Spinal cord (tissue), 10 donors: ENCODE data around the gene RPGRIP1L. TPM values are rescaled to one million over a fixed set of nuclear protein-coding genes. Genes with fewer than 3 reads are reported as not detected.
A peak's percentile ranks its signal among the peaks of the same experiment; 100 is the strongest.

Source experiments
- DNase-seq, 6 donors: peaks; one replicate each; pipeline versions ENCODE4 v3.0.0 to v3.0.0-alpha.2; 2013 to 2015; ENCODE audit warnings: low spot score in 6 of 6, low read depth in 4 of 6
- H3K27ac ChIP-seq: one replicate; pipeline ENCODE4 v1.5.1; 2013; ENCODE audit warnings: low read depth, low read length, control low read depth
- H3K27me3 ChIP-seq: one replicate; pipeline ENCODE4 v1.6.1; 2013; ENCODE audit warnings: low read length; ENCODE audit not compliant: control insufficient read depth, insufficient read depth
- H3K36me3 ChIP-seq: one replicate; pipeline ENCODE4 v1.6.1; 2013; ENCODE audit warnings: low read length; ENCODE audit not compliant: control insufficient read depth, insufficient read depth
- H3K4me1 ChIP-seq: one replicate; pipeline ENCODE4 v1.6.1; 2013; ENCODE audit warnings: low read length; ENCODE audit not compliant: control insufficient read depth, insufficient read depth
- H3K4me3 ChIP-seq: one replicate; pipeline ENCODE4 v1.5.1; 2013; ENCODE audit warnings: low read depth, low read length, control low read depth
- H3K9me3 ChIP-seq: one replicate; pipeline ENCODE4 v1.6.1; 2013; ENCODE audit warnings: low read length; ENCODE audit not compliant: control insufficient read depth, insufficient read depth
- WGBS: methylation state at CpG from one replicate; pipeline ENCODE4 v1.1.5; 2013; ENCODE audit warnings: missing lambda C conversion rate; ENCODE audit not compliant: insufficient coverage; 5-methylcytosine and 5-hydroxymethylcytosine counted together
- polyA plus RNA-seq, 2 donors: library from polyadenylated mRNA; unstranded; fragments of 120-200 nt; gene quantifications; one replicate each; pipeline ENCODE4 v1.2.1, GENCODE V29; 2013; ENCODE audit not compliant: insufficient read length in 2 of 2
- total RNA-seq, 2 donors: library from RNA; depleted of rRNA in 1 of 2; stranded (reverse); fragments of 120-200 nt in 1 of 2; fragments of >200 nt in 1 of 2; gene quantifications; one replicate each; pipeline versions ENCODE4 v1.2.3 to v1.2.4, GENCODE V29; 2013 to 2014
- donor health status: healthy.

The RPGRIP1L gene
- total and polyA plus RNA-seq, 4 donors: 15.7 to 21.9 (median 18.8) TPM

DNA sequence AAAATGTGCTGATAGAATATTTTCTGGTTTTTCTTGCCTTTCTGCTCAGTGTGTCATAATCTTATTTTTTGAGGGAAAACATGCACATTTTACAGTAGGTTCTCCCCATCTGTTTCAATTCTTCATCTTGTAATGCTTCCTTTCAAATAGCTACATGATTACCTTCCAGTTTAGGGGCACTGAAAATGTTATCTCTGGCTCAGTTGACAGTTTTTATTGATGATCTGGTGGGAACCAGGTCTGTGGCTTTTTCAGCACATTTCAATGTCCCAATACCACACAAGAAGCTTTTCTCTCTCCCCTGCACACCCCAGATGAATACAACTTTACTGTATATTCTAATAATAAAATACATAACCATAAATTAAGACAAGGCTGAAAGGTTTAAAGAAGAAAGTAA is 36.8 kb upstream of the RPGRIP1L start:
- Histone ChIP-seq H3K4me1 (peaks cover 2% of the 10 kb centered on the region), H3K27ac (no peak overlapping the region), H3K27me3 (no peaks in the 10 kb centered on the region), H3K9me3 (no peaks in the 10 kb centered on the region), H3K4me3 (no peak overlapping the region), H3K36me3 (no peaks in the 10 kb centered on the region)
- no peak for DNase-seq

DNA sequence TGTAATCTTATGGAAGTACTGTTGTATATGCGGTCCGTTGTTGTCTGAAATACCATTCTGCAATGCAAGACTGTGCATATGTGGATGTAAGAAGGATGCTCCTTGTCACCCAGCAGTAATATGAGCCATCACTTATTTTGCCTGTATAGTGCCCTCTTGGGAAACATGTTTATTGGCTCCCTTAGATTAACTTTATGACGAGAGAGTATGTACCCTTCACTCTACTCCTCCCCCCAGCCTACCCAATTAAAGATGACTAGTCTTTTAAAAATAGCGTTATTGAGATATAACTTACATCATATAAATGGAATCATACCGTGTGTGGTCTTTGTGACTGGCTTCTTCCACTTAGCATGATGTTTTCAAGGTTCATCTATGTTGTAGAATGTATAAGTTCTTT is 33.9 kb upstream of the RPGRIP1L start:
- Histone ChIP-seq H3K36me3 (no peaks in the 10 kb centered on the region), H3K4me1 (no peaks in the 10 kb centered on the region), H3K9me3 (no peaks in the 10 kb centered on the region), H3K4me3 (no peak overlapping the region), H3K27ac (no peak overlapping the region), H3K27me3 (no peaks in the 10 kb centered on the region)
- WGBS: no CpG with 5 or more reads among the region's 5 CpGs
- peak in 1 of 6 donors; percentile 36 for DNase-seq

DNA sequence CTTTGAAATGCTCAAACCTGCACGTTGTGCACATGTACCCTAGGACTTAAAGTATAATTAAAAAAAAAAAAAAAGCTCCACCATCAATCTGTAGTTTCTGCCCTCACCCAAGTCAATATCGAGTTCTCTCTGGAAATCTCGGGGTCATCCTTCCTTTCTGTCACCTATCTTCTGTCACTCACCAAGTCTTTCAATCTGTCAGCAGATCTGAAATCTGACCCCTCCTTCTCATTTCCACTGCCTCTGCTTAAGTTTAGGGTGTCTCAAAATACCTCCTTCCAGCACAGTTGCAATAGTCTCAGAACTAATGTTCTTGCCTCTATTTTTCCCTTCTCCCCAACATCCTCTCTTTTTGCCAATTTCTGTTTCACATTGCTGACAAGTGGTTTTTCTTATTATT is 32.6 kb upstream of the RPGRIP1L start:
- no peaks in the 10 kb centered on the region for H3K4me1 ChIP-seq
- no peak overlapping the region for H3K27ac ChIP-seq
- DNase-seq: no peak
- no peak overlapping the region for H3K4me3 ChIP-seq
- WGBS: 96% methylated on average over 2 of the region's 3 CpGs
- H3K27me3 ChIP-seq: no peaks in the 10 kb centered on the region
- H3K9me3 ChIP-seq: no peaks in the 10 kb centered on the region
- no peaks in the 10 kb centered on the region for H3K36me3 ChIP-seq

DNA sequence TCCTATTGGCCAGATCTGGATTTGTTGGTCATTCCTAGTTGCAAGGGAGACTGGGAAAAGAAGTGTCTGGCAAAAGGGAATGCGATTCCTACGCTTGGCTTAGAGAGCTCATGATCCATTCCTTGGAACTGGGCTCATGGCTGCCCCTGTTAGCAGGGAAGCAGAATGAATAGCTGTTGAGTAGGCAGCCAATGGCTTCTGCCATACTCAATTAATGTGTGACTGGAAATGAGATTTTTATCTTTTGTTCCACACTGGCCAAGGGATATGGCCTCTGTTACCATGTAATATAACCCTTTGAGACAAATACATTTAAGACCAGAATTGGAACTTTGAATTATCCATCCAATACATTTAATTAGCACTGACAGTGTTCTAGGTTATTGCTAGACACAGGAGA is 31.2 kb upstream of the RPGRIP1L start:
- no peak overlapping the region for H3K27ac ChIP-seq
- WGBS: 100% methylated on average over 2 of the region's 2 CpGs
- DNase-seq: no peak

DNA sequence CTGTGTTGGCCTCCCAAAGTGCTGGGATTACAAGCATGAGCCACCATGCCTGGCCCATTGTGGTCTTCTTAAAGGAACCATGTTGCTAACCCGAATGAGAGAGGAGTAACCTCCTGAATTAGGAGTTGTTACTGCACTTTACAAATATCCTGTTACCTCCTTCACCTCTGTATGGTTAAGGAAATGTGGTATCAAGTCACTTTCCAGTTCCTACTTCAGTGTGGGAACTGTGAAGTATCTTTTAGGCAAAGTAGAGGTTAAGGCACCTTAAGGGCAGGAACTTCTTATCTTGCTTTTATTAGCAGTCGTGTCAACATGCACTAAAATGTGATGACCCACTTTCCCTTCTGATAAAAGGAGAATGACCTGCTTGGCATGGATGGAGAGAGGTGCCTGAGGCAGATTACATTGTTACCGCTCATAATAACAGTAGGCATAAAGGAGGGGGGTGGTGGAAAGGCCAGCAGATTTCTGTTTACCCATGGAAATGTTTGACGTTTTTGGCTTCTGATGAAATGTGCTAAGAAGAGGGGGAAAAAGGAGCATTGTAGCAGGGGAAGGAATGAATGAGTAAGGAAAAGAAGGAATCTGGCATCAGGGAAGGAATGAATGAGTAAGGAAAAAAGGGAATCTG is 28.8 kb upstream of the RPGRIP1L start:
- Histone ChIP-seq H3K4me1 (no peaks in the 10 kb centered on the region), H3K27ac (no peak overlapping the region), H3K9me3 (no peaks in the 10 kb centered on the region), H3K27me3 (no peaks in the 10 kb centered on the region), H3K4me3 (no peak overlapping the region), H3K36me3 (no peaks in the 10 kb centered on the region)
- no peak for DNase-seq
- WGBS: 75% methylated on average over 3 of the region's 4 CpGs

More for the DNA sequence above, 31.2 kb upstream of the RPGRIP1L start:
- H3K4me1 ChIP-seq: no peaks in the 10 kb centered on the region
- no peaks in the 10 kb centered on the region for H3K9me3 ChIP-seq
- no peaks in the 10 kb centered on the region for H3K36me3 ChIP-seq
- H3K27me3 ChIP-seq: no peaks in the 10 kb centered on the region
- H3K4me3 ChIP-seq: no peak overlapping the region

DNA sequence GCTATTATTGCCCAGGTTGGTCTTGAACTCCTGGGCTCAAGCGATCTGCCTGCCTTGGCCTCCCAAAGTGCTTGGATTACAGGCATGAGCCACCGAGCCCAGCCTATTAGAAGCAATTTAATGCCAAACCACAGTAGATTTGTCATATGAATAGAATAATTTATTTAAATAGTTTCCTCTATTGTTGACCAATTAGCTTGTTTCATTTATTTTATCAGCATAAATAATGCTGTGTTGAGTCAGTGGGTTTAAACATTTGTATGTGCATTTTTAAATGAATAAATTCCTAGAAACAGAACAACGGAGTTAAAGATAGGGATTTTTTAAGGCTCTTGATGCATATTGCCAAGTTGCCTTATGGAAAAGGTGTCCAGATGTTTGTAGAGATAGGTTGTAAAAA is 27.0 kb upstream of the RPGRIP1L start:
- Histone ChIP-seq H3K27me3 (no peaks in the 10 kb centered on the region), H3K4me1 (no peaks in the 10 kb centered on the region), H3K36me3 (no peaks in the 10 kb centered on the region), H3K4me3 (no peak overlapping the region), H3K27ac (no peak overlapping the region), H3K9me3 (no peaks in the 10 kb centered on the region)
- no peak for DNase-seq
- WGBS: 100% methylated on average over 2 of the region's 3 CpGs

DNA sequence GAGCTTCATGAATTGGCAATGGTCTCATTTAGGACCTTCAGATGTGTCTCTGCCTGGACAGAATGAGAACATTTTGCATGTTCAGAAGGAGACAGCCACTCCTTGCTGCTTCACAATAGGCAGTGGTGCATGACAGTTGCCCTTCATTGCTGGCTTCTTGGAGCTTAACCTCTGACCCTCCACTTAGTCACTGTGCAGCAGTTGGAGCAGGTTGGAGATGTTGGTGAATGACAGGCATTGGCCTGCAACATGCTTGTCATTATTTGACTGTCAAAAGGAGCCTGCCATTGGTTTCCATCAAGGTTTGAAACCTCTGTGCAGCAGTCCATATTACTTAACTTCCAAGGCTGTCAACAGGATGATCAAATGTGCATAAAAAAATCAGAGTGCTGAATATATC is 23.0 kb upstream of the RPGRIP1L start:
- no peak for DNase-seq
- H3K4me1 ChIP-seq: no peaks in the 10 kb centered on the region
- H3K9me3 ChIP-seq: no peaks in the 10 kb centered on the region
- no peaks in the 10 kb centered on the region for H3K36me3 ChIP-seq
- no peak overlapping the region for H3K4me3 ChIP-seq
- H3K27me3 ChIP-seq: no peaks in the 10 kb centered on the region
- H3K27ac ChIP-seq: no peak overlapping the region

DNA sequence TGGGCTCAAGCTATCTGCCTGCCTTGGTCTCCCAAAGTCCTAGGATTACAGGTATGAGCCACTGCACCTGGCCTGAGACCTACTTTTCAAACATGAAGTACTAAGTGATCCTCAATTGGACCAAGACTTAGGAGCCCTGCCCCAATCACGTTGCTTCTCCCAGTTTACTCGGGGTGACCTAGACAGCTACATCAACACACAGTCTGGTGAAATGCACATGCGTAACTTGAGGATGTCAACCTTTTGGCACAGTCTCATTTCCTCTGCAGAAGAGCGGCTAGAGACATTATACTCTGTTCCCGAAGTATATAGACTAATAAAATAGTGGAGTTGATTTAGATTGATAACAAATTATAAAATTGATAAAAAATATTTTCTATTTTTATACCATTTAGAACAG is 17.4 kb upstream of the RPGRIP1L start:
- Histone ChIP-seq H3K4me3 (no peak overlapping the region), H3K36me3 (no peaks in the 10 kb centered on the region), H3K27me3 (no peaks in the 10 kb centered on the region), H3K27ac (no peak overlapping the region), H3K4me1 (no peaks in the 10 kb centered on the region), H3K9me3 (no peaks in the 10 kb centered on the region)
- no peak for DNase-seq
- WGBS: 80% methylated on average over 1 of the region's 5 CpGs

DNA sequence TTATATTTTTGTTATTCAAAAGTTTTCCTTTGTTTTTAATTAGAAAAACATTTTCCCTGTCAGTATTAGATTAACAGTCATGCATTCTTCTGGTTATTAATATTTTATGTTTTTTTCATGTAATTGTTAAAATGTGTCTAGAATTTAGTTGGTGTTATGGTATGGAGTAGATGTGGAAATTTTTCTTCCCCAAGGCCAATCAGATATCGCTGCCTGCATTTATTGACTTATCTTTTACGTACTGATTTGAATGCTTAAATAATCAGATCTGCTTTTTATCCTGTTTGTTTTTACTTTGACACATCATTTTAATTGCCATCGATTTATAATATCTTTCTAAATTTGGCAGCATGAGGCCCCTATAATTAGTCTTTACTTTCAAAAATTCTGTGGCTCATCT is 13.9 kb upstream of the RPGRIP1L start:
- no peak overlapping the region for H3K27ac ChIP-seq
- H3K27me3 ChIP-seq: no peaks in the 10 kb centered on the region
- H3K9me3 ChIP-seq: no peaks in the 10 kb centered on the region
- no peak overlapping the region for H3K4me3 ChIP-seq
- H3K4me1 ChIP-seq: no peaks in the 10 kb centered on the region
- DNase-seq: no peak
- H3K36me3 ChIP-seq: no peaks in the 10 kb centered on the region
- 100% methylated on average over 1 of the region's 3 CpGs for WGBS

DNA sequence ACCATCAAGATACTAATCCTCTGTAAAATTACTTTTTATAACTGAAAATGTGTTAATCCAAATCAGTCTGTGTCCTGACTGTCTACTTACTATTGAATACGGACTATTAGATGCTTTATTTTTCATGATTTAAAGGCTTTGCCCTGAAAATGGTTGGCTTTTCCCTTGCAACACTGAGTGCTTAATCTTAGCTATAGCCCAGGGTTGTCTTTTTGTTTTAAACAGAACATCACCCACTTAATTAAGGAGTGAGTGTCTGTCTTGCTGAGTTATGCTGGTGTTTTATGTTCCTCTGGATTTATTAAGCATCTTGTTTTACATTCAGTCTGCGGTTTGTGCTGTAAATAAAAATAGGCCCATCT is 11.3 kb upstream of the RPGRIP1L start:
- Histone ChIP-seq H3K36me3 (no peaks in the 10 kb centered on the region), H3K4me1 (no peaks in the 10 kb centered on the region), H3K27ac (no peak overlapping the region), H3K9me3 (no peaks in the 10 kb centered on the region), H3K4me3 (no peak overlapping the region), H3K27me3 (no peaks in the 10 kb centered on the region)
- peak in 2 of 6 donors; percentile 7 to 23 for DNase-seq
- no CpG with 5 or more reads among the region's 2 CpGs for WGBS
